HG02610 (cell line): Measurements from ENCODE around the gene PBOV1.
"Not testable (repeated sequence)": the region's sequence is repeated elsewhere in the genome, so short reads cannot be mapped to it uniquely, and the experiment has no call there.

Experiments used
- ATAC-seq: cut with Tn5 transposase; IDR thresholded peaks from one replicate; pipeline ENCODE4 v1.9.1; 2021; ENCODE audit warnings: mild to moderate bottlenecking, moderate library complexity; ENCODE audit not compliant: unreplicated experiment

PBOV1 gene

GRCh38 chr6:138239774-138240173 is 21.5 kb upstream of the PBOV1 start:
- no peak for ATAC-seq

GRCh38 chr6:138238368-138238767 is 20.1 kb upstream of the PBOV1 start:
- ATAC-seq = no peak

- no peak for ATAC-seq
Observed at GRCh38 chr6:138237463-138237862, 19.2 kb upstream of the PBOV1 start.

- ATAC-seq = no peak
Observed at GRCh38 chr6:138235693-138236092, 17.4 kb upstream of the PBOV1 start.

GRCh38 chr6:138235205-138235604 is 16.9 kb upstream of the PBOV1 start:
- no peak for ATAC-seq

GRCh38 chr6:138234363-138234762 is 16.1 kb upstream of the PBOV1 start:
- ATAC-seq = no peak

- no peak for ATAC-seq
Observed at GRCh38 chr6:138231381-138231886, 13.1 kb upstream of the PBOV1 start.

GRCh38 chr6:138230759-138231380 is 12.6 kb upstream of the PBOV1 start:
- ATAC-seq = no peak

- ATAC-seq = no peak
Observed at GRCh38 chr6:138230221-138230620, 11.9 kb upstream of the PBOV1 start.

GRCh38 chr6:138229663-138230179 is 11.4 kb upstream of the PBOV1 start:
- no peak for ATAC-seq

GRCh38 chr6:138229072-138229471 is 10.8 kb upstream of the PBOV1 start:
- ATAC-seq = no peak

GRCh38 chr6:138227316-138227781 is 9.1 kb upstream of the PBOV1 start:
- no peak for ATAC-seq

GRCh38 chr6:138226700-138227315 is 8.5 kb upstream of the PBOV1 start:
- ATAC-seq = no peak

GRCh38 chr6:138225953-138226352 is 7.7 kb upstream of the PBOV1 start:
- no peak for ATAC-seq

GRCh38 chr6:138222901-138223546 is 4.7 kb upstream of the PBOV1 start:
- no peak for ATAC-seq

- no peak for ATAC-seq
Observed at GRCh38 chr6:138219901-138220300, 1.6 kb upstream of the PBOV1 start.

GRCh38 chr6:138219398-138219797 is 1.1 kb upstream of the PBOV1 start:
- ATAC-seq = no peak

GRCh38 chr6:138215093-138215782 is 3.1 kb downstream of the PBOV1 start:
- ATAC-seq = no peak

- not testable (repeated sequence) for ATAC-seq
Observed at GRCh38 chr6:138212530-138212929, 5.8 kb downstream of the PBOV1 start.

- no peak for ATAC-seq
Observed at GRCh38 chr6:138211601-138212000, 6.7 kb downstream of the PBOV1 start.

- ATAC-seq = no peak
Observed at GRCh38 chr6:138211048-138211581, 7.2 kb downstream of the PBOV1 start.
